HCT116 (cell line): ENCODE results near the gene ERC1. TPM values are rescaled to one million over a fixed set of nuclear protein-coding genes. Genes with fewer than 3 reads are reported as not detected.

Source experiments
- EZH2phosphoT487 ChIP-seq: fragments of 200-600 bp; IDR thresholded peaks from 2 replicates; pipeline ENCODE4 v1.6.1; 2018; ENCODE audit warnings: antibody characterized with exemption, borderline replicate concordance
- JUND ChIP-seq: IDR thresholded peaks from 2 replicates; pipeline ENCODE4 v1.6.1; 2012
- SIN3A ChIP-seq: IDR thresholded peaks from 2 replicates; pipeline ENCODE4 v1.6.1; 2012; ENCODE audit warnings: low read depth
- SP1 ChIP-seq: IDR thresholded peaks from 2 replicates; pipeline ENCODE4 v1.6.1; 2012; ENCODE audit warnings: low read depth
- YY1 ChIP-seq: IDR thresholded peaks from 2 replicates; pipeline ENCODE4 v1.6.1; 2011; ENCODE audit warnings: low read length, low read depth, moderate library complexity, mild to moderate bottlenecking; ENCODE audit not compliant: insufficient replicate concordance; ENCODE audit errors: extremely low read depth
- ZFX ChIP-seq: fragments of 450-650 bp; IDR thresholded peaks from 2 replicates; pipeline ENCODE4 v1.6.1; 2017
- total RNA-seq: library from RNA; stranded (reverse); gene quantifications from one replicate; pipeline ENCODE4 v1.2.1, GENCODE V29; 2021; ENCODE audit not compliant: unreplicated experiment
- TF ChIP-seq, protein P1 (sequence below): IDR thresholded peaks from 2 replicates; pipeline ENCODE4 v1.6.1; 2012; ENCODE audit warnings: low read depth
- TF ChIP-seq, protein P2 (sequence below), 3 experiments: fragments of 200-600 bp in 1 of 3; sonication (generic) in 1 of 3; IDR thresholded peaks in 2 of 3; conservative IDR thresholded peaks in 1 of 3; 2 replicates each; pipeline ENCODE4 v1.5.1; 2012 to 2017; ENCODE audit warnings: low read depth in 2 of 3, low read length in 2 of 3, antibody characterized with exemption in 1 of 3, borderline replicate concordance in 1 of 3, control low read depth in 1 of 3, mild to moderate bottlenecking in 1 of 3, mixed read lengths in 1 of 3, mixed run types in 1 of 3, moderate library complexity in 1 of 3; ENCODE audit not compliant: insufficient read depth in 1 of 3
- TF ChIP-seq, protein P3 (sequence below): IDR thresholded peaks from 2 replicates; pipeline ENCODE4 v1.6.1; 2011; ENCODE audit warnings: mild to moderate bottlenecking, low read length, moderate library complexity; ENCODE audit not compliant: insufficient replicate concordance; ENCODE audit errors: extremely low read depth

ERC1 gene
- total RNA-seq, 1 experiment from 2014 or later, result 41.9 TPM

DNA sequence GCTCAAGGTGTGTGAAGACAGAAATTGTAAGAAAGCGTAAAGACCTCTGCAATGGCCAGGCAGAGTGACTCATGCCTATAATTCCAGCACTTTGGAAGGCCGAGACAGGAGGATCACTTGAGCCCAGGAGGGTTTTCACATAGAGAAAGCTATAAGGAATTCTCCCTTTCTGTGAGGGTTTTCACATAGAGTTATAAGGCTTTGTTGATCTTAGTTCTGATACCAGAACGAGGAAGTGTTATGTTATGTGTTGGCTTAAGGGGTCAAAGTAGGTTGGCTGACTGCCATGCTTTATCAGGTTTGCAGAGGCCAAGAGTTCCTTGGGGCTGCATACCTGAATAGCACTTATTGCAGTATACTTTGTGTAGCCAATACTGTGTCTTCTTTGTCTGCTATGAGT lies 139.1 kb downstream of the ERC1 start (continued):
- TF ChIP-seq, protein P1, sequence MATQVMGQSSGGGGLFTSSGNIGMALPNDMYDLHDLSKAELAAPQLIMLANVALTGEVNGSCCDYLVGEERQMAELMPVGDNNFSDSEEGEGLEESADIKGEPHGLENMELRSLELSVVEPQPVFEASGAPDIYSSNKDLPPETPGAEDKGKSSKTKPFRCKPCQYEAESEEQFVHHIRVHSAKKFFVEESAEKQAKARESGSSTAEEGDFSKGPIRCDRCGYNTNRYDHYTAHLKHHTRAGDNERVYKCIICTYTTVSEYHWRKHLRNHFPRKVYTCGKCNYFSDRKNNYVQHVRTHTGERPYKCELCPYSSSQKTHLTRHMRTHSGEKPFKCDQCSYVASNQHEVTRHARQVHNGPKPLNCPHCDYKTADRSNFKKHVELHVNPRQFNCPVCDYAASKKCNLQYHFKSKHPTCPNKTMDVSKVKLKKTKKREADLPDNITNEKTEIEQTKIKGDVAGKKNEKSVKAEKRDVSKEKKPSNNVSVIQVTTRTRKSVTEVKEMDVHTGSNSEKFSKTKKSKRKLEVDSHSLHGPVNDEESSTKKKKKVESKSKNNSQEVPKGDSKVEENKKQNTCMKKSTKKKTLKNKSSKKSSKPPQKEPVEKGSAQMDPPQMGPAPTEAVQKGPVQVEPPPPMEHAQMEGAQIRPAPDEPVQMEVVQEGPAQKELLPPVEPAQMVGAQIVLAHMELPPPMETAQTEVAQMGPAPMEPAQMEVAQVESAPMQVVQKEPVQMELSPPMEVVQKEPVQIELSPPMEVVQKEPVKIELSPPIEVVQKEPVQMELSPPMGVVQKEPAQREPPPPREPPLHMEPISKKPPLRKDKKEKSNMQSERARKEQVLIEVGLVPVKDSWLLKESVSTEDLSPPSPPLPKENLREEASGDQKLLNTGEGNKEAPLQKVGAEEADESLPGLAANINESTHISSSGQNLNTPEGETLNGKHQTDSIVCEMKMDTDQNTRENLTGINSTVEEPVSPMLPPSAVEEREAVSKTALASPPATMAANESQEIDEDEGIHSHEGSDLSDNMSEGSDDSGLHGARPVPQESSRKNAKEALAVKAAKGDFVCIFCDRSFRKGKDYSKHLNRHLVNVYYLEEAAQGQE, result no peak
- TF ChIP-seq SIN3A, result 0 out of 2 replicates have a peak, but pooled peaks have one; percentile 19
- no peak for TF ChIP-seq EZH2phosphoT487
- TF ChIP-seq YY1, result no peak
- peak; percentile 67 for TF ChIP-seq JUND
- TF ChIP-seq SP1, result peak; percentile 49
- TF ChIP-seq, protein P2, sequence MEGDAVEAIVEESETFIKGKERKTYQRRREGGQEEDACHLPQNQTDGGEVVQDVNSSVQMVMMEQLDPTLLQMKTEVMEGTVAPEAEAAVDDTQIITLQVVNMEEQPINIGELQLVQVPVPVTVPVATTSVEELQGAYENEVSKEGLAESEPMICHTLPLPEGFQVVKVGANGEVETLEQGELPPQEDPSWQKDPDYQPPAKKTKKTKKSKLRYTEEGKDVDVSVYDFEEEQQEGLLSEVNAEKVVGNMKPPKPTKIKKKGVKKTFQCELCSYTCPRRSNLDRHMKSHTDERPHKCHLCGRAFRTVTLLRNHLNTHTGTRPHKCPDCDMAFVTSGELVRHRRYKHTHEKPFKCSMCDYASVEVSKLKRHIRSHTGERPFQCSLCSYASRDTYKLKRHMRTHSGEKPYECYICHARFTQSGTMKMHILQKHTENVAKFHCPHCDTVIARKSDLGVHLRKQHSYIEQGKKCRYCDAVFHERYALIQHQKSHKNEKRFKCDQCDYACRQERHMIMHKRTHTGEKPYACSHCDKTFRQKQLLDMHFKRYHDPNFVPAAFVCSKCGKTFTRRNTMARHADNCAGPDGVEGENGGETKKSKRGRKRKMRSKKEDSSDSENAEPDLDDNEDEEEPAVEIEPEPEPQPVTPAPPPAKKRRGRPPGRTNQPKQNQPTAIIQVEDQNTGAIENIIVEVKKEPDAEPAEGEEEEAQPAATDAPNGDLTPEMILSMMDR (IDR thresholded peaks at IDR 0.05 in 2 of 3, conservative IDR thresholded peaks at IDR 0.05 in 1 of 3; ENCODE audit: borderline replicate concordance in 1 of 3, insufficient read depth in 1 of 3, low read depth in 2 of 3, low read length in 2 of 3), result no peak
- TF ChIP-seq, protein P3, sequence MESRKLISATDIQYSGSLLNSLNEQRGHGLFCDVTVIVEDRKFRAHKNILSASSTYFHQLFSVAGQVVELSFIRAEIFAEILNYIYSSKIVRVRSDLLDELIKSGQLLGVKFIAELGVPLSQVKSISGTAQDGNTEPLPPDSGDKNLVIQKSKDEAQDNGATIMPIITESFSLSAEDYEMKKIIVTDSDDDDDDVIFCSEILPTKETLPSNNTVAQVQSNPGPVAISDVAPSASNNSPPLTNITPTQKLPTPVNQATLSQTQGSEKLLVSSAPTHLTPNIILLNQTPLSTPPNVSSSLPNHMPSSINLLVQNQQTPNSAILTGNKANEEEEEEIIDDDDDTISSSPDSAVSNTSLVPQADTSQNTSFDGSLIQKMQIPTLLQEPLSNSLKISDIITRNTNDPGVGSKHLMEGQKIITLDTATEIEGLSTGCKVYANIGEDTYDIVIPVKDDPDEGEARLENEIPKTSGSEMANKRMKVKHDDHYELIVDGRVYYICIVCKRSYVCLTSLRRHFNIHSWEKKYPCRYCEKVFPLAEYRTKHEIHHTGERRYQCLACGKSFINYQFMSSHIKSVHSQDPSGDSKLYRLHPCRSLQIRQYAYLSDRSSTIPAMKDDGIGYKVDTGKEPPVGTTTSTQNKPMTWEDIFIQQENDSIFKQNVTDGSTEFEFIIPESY, result no peak
- no peak for TF ChIP-seq ZFX
